KMS-11 (cell line): ENCODE measurements around the gene ELMOD1.
"Not testable (repeated sequence)": the region's sequence is repeated elsewhere in the genome, so short reads cannot be mapped to it uniquely, and the experiment has no call there.

Experiments
- H2AFZ ChIP-seq: fragments of 200-600 bp; sonication (generic); 2 replicates; pipeline ENCODE4 v1.6.1; 2016; ENCODE audit warnings: antibody characterized with exemption, mixed run types, low read depth
- H3K27ac ChIP-seq: fragments of 200-600 bp; sonication (generic); 2 replicates; pipeline ENCODE4 v1.6.1; 2016; ENCODE audit warnings: mild to moderate bottlenecking, mixed run types
- H3K27me3 ChIP-seq: fragments of 200-600 bp; sonication (generic); 2 replicates; pipeline ENCODE4 v1.6.1; 2017; ENCODE audit warnings: mild to moderate bottlenecking, low read depth, mixed run types, moderate library complexity; ENCODE audit not compliant: insufficient read depth
- H3K36me3 ChIP-seq: fragments of 200-600 bp; sonication (generic); 2 replicates; pipeline ENCODE4 v1.6.1; 2017; ENCODE audit warnings: mild to moderate bottlenecking, mixed run types; ENCODE audit not compliant: insufficient read depth
- H3K4me1 ChIP-seq: fragments of 200-600 bp; sonication (generic); 2 replicates; pipeline ENCODE4 v1.6.1; 2016; ENCODE audit warnings: mild to moderate bottlenecking, low read depth, mixed run types; ENCODE audit not compliant: poor library complexity, severe bottlenecking
- H3K4me2 ChIP-seq: fragments of 200-600 bp; sonication (generic); 2 replicates; pipeline ENCODE4 v1.7.0; 2016; ENCODE audit warnings: mild to moderate bottlenecking, mixed run types
- H3K4me3 ChIP-seq: fragments of 200-600 bp; sonication (generic); IDR thresholded peaks from 2 replicates; pipeline ENCODE4 v1.6.1; 2017; ENCODE audit warnings: low read depth, low read length, mixed read lengths; ENCODE audit not compliant: insufficient read depth
- H3K79me2 ChIP-seq: fragments of 200-600 bp; sonication (generic); 2 replicates; pipeline ENCODE4 v1.6.1; 2016; ENCODE audit warnings: low read depth, mixed run types; ENCODE audit not compliant: insufficient read depth
- H3K9ac ChIP-seq: fragments of 200-600 bp; sonication (generic); 2 replicates; pipeline ENCODE4 v1.6.1; 2016; ENCODE audit warnings: mild to moderate bottlenecking, mixed run types
- H4K20me1 ChIP-seq: fragments of 200-600 bp; sonication (generic); 2 replicates; pipeline ENCODE4 v1.6.1; 2016; ENCODE audit warnings: mild to moderate bottlenecking, mixed run types; ENCODE audit not compliant: insufficient read depth
- TF ChIP-seq, protein P1 (sequence below): fragments of 200-600 bp; sonication (generic); conservative IDR thresholded peaks from 2 replicates; pipeline ENCODE4 v1.6.1; 2017; ENCODE audit warnings: low read depth, mild to moderate bottlenecking, antibody characterized with exemption, low read length, moderate library complexity, mixed read lengths

The ELMOD1 gene

DNA sequence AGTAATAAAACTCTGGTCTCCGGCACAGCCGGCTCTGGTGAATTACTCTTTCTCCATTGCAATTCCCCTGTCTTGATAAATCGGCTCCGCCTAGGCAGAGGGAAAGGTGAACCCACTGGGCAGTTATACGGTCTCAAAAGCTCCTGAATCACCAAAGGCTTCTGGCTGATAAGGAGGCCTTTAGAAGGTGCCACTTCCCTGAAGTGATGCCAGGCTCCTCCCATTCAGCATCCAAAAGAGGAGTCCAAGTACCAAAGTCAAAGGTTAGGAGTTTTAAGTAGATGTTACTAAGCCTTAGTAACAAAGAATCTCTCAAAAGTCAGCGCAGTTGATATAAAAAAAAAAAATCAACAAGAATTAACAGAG lies 13.6 kb upstream of the ELMOD1 start:
- Histone ChIP-seq H3K27me3 (no peaks in the 10 kb centered on the region), H3K4me2 (no peak overlapping the region), H4K20me1 (no peaks in the 10 kb centered on the region), H3K4me1 (peaks cover 9% of the 10 kb centered on the region), H3K4me3 (no peak overlapping the region), H3K36me3 (no peaks in the 10 kb centered on the region), H3K9ac (no peak overlapping the region), H3K79me2 (no peaks in the 10 kb centered on the region), H3K27ac (no peak overlapping the region), H2AFZ (no peak overlapping the region)
- TF ChIP-seq, protein P1, sequence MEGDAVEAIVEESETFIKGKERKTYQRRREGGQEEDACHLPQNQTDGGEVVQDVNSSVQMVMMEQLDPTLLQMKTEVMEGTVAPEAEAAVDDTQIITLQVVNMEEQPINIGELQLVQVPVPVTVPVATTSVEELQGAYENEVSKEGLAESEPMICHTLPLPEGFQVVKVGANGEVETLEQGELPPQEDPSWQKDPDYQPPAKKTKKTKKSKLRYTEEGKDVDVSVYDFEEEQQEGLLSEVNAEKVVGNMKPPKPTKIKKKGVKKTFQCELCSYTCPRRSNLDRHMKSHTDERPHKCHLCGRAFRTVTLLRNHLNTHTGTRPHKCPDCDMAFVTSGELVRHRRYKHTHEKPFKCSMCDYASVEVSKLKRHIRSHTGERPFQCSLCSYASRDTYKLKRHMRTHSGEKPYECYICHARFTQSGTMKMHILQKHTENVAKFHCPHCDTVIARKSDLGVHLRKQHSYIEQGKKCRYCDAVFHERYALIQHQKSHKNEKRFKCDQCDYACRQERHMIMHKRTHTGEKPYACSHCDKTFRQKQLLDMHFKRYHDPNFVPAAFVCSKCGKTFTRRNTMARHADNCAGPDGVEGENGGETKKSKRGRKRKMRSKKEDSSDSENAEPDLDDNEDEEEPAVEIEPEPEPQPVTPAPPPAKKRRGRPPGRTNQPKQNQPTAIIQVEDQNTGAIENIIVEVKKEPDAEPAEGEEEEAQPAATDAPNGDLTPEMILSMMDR: no peak

- not testable (repeated sequence) for H3K36me3 ChIP-seq, H2AFZ ChIP-seq, H3K4me3 ChIP-seq, H3K27me3 ChIP-seq, H3K9ac ChIP-seq, H4K20me1 ChIP-seq, H3K27ac ChIP-seq, H3K4me2 ChIP-seq, H3K79me2 ChIP-seq
- H3K4me1 ChIP-seq: peaks cover 16% of the 10 kb centered on the region
Observed at GRCh38 chr11:107579169-107579568, 11.8 kb upstream of the ELMOD1 start.

GRCh38 chr11:107581147-107581546 lies 9.8 kb upstream of the ELMOD1 start:
- Histone ChIP-seq H2AFZ (no peak overlapping the region), H4K20me1 (no peaks in the 10 kb centered on the region), H3K4me1 (peaks cover 13% of the 10 kb centered on the region), H3K9ac (no peak overlapping the region), H3K27me3 (no peaks in the 10 kb centered on the region), H3K36me3 (no peaks in the 10 kb centered on the region), H3K27ac (no peak overlapping the region), H3K4me2 (no peak overlapping the region), H3K79me2 (no peaks in the 10 kb centered on the region), H3K4me3 (no peak overlapping the region)
- TF ChIP-seq, protein P1: no peak

DNA sequence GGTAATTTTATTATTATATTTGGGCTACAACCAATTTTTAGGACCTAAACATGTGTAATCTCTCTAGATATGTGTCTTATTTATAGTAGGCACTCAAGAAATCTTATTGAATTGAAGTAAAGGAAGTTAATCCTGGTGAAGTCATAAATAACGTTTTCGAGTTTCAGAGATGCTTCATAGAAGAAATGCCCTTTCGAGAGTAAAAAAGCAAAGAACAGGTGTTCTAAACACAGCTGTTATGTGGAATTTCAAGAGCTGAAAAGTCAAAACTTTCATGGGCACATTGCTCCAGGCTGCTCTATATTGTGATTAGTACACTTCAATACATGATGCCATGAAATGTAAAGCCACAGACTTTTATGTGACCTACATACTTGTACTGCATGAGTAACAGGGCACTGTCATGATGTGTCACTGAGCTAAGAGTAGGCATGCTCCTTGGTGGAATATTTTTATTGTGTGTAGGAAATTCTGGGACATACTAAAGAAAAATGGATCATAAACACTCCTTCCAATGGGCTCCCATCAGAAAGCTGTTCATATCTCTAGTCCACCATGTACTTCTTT lies 7.2 kb upstream of the ELMOD1 start:
- Histone ChIP-seq H3K4me1 (peaks cover 7% of the 10 kb centered on the region), H3K9ac (no peak overlapping the region), H3K4me3 (no peak overlapping the region), H3K79me2 (no peaks in the 10 kb centered on the region), H2AFZ (no peak overlapping the region), H3K27ac (no peak overlapping the region), H3K27me3 (no peaks in the 10 kb centered on the region), H3K4me2 (no peak overlapping the region), H4K20me1 (no peaks in the 10 kb centered on the region), H3K36me3 (no peaks in the 10 kb centered on the region)
- TF ChIP-seq, protein P1: no peak

DNA sequence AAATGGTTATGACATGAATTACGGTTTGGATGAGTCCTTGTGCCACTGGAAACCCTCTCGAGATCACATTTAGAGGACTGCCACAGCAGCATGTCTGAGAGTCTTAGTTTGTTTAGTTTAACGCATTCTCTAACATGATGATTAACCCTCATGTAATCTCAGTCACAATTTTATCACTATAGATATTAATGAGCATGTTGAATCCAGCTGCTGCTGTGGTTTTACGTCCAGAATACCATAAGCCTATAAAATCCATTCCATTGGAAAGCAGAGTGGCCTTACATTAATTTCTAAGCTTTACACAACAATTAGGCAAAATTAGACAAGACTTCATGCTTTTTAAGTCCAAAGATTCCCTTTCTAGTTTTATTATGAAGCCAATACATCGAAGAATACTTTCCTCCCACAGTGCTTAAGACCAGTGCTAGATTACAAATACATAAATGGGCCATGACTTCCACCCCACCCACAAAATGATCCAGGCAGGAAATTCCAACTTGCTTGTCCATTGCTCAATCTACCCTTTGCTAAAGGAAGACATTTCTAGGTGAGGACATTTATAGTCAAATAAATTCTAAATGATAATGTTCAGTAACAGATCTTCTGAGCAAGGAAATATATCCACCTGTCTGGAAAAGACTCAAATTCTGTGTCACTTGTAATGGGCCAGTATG lies 3.5 kb upstream of the ELMOD1 start:
- Histone ChIP-seq H3K36me3 (no peaks in the 10 kb centered on the region), H3K4me3 (no peak overlapping the region), H2AFZ (no peak overlapping the region), H4K20me1 (no peaks in the 10 kb centered on the region), H3K79me2 (no peaks in the 10 kb centered on the region), H3K9ac (no peak overlapping the region), H3K4me1 (peaks cover 7% of the 10 kb centered on the region), H3K27me3 (no peaks in the 10 kb centered on the region), H3K27ac (no peak overlapping the region), H3K4me2 (no peak overlapping the region)
- TF ChIP-seq, protein P1: no peak
